ENCODE results near the gene KCNQ1. TPM values are rescaled to one million over a fixed set of nuclear protein-coding genes. Genes with fewer than 3 reads are reported as not detected.

The KCNQ1 gene
- total and polyA plus RNA-seq, 9 of the 15 experiments (the other 6 are each of a cell fraction or from before 2014, with no cell fraction given) = 0.44 TPM; not detected in 8

DNA sequence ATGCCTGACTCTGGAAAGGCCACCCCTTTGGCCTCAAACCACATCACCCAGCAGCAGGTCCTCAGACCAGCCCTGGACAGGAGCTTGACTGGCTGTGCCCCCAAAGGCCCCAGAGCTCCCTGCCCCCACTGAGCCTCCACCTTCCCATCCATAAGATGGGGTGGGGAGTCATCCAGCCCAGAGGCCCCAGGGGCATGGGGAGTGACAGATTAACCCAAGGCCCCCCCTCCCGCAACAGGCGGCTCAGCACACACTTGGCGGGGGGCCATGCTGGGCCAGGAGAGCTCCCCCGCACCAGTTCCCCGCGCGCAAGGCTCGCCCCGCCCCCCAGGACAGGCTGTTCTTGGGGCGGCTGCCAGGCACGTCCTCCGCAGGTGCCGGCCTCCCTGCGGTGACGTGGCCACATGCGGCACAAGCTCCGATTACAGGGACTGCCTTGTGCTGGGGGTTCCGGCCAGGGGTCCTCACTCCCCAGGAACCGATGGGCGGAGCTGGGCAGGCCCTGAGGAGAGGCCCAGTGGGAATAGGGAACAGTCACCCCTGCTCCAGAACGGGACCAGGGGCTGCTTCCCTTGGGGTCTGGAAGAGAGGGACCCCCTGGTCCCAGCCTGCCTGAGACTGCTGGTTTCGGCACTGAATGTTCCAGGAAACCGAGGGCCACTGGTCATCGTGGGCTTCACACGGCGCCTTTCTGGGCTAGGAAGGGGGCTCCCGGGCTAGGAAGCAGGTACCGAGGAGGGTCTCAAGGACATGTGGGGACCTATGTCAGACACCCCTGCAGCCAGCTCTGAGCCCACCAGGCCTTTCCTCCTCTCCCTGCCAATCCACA lies 445.9 kb downstream of the KCNQ1 start (continued):
- TF ChIP-seq, protein P1, sequence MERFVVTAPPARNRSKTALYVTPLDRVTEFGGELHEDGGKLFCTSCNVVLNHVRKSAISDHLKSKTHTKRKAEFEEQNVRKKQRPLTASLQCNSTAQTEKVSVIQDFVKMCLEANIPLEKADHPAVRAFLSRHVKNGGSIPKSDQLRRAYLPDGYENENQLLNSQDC (CRISPR knock-in tag; IDR thresholded peaks at IDR 0.05) = no peak
- TF ChIP-seq PHF8 (IDR thresholded peaks at IDR 0.05; ENCODE audit: borderline replicate concordance, low read length) (peak; percentile 59; the same call in 1 of the 2 replicates), SUPT5H (IDR thresholded peaks at IDR 0.05) (peak; percentile 72; the same call in 1 of the 2 replicates), CCAR2 (IDR thresholded peaks at IDR 0.05; ENCODE audit: low read depth, low read length) (no peak), ZNF253 (CRISPR knock-in tag; conservative IDR thresholded peaks at IDR 0.05) (no peak), ZNF57 (CRISPR knock-in tag; IDR thresholded peaks at IDR 0.05) (no peak), CBFA2T2 (conservative IDR thresholded peaks at IDR 0.05) (peak; percentile 52), RCOR1 (IDR thresholded peaks at IDR 0.05; ENCODE audit: borderline replicate concordance in 1 of 2, low read depth in 2 of 2, low read length in 2 of 2) (peak in 1 of 2 experiments; percentile 81; a peak in 2 of 4 replicates), WHSC1 (IDR thresholded peaks at IDR 0.05; ENCODE audit: low read length) (no peak), SREBF2 (CRISPR knock-in tag; IDR thresholded peaks at IDR 0.05) (no peak), TCFL5 (CRISPR knock-in tag; conservative IDR thresholded peaks at IDR 0.05) (no peak), YBX1 (IDR thresholded peaks at IDR 0.05) (no peak), SMARCE1 (IDR thresholded peaks at IDR 0.05) (peak; percentile 53; the same call in 1 of the 2 replicates), RBM39 (optimal IDR thresholded peaks at IDR 0.05; ENCODE audit: low read depth, low read length) (no peak), STAT5B (CRISPR knock-in tag; IDR thresholded peaks at IDR 0.05) (no peak), KLF10 (CRISPR knock-in tag; IDR thresholded peaks at IDR 0.05) (no peak)
- TF ChIP-seq, protein P2, sequence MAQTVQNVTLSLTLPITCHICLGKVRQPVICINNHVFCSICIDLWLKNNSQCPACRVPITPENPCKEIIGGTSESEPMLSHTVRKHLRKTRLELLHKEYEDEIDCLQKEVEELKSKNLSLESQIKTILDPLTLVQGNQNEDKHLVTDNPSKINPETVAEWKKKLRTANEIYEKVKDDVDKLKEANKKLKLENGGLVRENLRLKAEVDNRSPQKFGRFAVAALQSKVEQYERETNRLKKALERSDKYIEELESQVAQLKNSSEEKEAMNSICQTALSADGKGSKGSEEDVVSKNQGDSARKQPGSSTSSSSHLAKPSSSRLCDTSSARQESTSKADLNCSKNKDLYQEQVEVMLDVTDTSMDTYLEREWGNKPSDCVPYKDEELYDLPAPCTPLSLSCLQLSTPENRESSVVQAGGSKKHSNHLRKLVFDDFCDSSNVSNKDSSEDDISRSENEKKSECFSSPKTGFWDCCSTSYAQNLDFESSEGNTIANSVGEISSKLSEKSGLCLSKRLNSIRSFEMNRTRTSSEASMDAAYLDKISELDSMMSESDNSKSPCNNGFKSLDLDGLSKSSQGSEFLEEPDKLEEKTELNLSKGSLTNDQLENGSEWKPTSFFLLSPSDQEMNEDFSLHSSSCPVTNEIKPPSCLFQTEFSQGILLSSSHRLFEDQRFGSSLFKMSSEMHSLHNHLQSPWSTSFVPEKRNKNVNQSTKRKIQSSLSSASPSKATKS (CRISPR knock-in tag; IDR thresholded peaks at IDR 0.05) = no peak
- TF ChIP-seq, protein P3, sequence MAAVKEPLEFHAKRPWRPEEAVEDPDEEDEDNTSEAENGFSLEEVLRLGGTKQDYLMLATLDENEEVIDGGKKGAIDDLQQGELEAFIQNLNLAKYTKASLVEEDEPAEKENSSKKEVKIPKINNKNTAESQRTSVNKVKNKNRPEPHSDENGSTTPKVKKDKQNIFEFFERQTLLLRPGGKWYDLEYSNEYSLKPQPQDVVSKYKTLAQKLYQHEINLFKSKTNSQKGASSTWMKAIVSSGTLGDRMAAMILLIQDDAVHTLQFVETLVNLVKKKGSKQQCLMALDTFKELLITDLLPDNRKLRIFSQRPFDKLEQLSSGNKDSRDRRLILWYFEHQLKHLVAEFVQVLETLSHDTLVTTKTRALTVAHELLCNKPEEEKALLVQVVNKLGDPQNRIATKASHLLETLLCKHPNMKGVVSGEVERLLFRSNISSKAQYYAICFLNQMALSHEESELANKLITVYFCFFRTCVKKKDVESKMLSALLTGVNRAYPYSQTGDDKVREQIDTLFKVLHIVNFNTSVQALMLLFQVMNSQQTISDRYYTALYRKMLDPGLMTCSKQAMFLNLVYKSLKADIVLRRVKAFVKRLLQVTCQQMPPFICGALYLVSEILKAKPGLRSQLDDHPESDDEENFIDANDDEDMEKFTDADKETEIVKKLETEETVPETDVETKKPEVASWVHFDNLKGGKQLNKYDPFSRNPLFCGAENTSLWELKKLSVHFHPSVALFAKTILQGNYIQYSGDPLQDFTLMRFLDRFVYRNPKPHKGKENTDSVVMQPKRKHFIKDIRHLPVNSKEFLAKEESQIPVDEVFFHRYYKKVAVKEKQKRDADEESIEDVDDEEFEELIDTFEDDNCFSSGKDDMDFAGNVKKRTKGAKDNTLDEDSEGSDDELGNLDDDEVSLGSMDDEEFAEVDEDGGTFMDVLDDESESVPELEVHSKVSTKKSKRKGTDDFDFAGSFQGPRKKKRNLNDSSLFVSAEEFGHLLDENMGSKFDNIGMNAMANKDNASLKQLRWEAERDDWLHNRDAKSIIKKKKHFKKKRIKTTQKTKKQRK (IDR thresholded peaks at IDR 0.05; ENCODE audit: borderline replicate concordance, low read depth, low read length) = no peak
- TF ChIP-seq, protein P4, sequence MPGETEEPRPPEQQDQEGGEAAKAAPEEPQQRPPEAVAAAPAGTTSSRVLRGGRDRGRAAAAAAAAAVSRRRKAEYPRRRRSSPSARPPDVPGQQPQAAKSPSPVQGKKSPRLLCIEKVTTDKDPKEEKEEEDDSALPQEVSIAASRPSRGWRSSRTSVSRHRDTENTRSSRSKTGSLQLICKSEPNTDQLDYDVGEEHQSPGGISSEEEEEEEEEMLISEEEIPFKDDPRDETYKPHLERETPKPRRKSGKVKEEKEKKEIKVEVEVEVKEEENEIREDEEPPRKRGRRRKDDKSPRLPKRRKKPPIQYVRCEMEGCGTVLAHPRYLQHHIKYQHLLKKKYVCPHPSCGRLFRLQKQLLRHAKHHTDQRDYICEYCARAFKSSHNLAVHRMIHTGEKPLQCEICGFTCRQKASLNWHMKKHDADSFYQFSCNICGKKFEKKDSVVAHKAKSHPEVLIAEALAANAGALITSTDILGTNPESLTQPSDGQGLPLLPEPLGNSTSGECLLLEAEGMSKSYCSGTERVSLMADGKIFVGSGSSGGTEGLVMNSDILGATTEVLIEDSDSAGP (CRISPR knock-in tag; IDR thresholded peaks at IDR 0.05) = no peak
- TF ChIP-seq, protein P5, sequence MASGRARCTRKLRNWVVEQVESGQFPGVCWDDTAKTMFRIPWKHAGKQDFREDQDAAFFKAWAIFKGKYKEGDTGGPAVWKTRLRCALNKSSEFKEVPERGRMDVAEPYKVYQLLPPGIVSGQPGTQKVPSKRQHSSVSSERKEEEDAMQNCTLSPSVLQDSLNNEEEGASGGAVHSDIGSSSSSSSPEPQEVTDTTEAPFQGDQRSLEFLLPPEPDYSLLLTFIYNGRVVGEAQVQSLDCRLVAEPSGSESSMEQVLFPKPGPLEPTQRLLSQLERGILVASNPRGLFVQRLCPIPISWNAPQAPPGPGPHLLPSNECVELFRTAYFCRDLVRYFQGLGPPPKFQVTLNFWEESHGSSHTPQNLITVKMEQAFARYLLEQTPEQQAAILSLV (tag; IDR thresholded peaks at IDR 0.05) = no peak
